ENCODE measurements around the gene PI4KA.

The PI4KA gene

DNA sequence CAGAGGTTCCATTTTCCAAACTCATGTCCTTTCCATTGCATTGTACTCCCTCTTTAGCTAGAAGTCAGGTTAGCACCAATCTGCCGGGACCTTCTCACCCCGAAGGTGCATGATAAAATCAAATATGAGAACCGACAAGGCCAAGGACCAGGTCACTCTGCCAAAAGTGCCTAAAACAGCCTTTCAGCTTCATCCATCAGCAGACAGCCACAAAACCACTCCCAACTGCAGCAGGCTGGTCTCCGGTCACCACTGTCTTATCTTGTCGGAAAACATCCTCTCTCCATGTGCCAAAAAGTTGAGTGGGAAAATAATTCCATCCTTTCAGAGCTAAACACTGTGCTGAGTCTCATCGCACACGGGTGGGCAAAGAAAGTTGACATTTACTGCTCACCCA, 1.4 kb downstream of the PI4KA start:
- H3K27me3 ChIP-seq (ENCODE audit: insufficient read depth, low read depth): no peaks in the 10 kb centered on the region
- TF ChIP-seq, protein P1, sequence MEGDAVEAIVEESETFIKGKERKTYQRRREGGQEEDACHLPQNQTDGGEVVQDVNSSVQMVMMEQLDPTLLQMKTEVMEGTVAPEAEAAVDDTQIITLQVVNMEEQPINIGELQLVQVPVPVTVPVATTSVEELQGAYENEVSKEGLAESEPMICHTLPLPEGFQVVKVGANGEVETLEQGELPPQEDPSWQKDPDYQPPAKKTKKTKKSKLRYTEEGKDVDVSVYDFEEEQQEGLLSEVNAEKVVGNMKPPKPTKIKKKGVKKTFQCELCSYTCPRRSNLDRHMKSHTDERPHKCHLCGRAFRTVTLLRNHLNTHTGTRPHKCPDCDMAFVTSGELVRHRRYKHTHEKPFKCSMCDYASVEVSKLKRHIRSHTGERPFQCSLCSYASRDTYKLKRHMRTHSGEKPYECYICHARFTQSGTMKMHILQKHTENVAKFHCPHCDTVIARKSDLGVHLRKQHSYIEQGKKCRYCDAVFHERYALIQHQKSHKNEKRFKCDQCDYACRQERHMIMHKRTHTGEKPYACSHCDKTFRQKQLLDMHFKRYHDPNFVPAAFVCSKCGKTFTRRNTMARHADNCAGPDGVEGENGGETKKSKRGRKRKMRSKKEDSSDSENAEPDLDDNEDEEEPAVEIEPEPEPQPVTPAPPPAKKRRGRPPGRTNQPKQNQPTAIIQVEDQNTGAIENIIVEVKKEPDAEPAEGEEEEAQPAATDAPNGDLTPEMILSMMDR (conservative IDR thresholded peaks at IDR 0.05; ENCODE audit: low read depth, low read length): no peak
- H3K36me3 ChIP-seq (ENCODE audit: insufficient read depth): no peaks in the 10 kb centered on the region
- H3K4me1 ChIP-seq (ENCODE audit: low read depth, poor library complexity, severe bottlenecking): peaks cover 18% of the 10 kb centered on the region
- H3K4me3 ChIP-seq (IDR thresholded peaks at IDR 0.05; ENCODE audit: insufficient read depth, low read depth, low read length): peak overlapping the region; percentile 29
- peak overlapping the region; percentile 97 for H3K4me2 ChIP-seq
- H2AFZ ChIP-seq (ENCODE audit: low read depth): no peak overlapping the region
- H3K9ac ChIP-seq: peak overlapping the region; percentile 76; the same call in 1 of the 2 replicates
- peaks cover 61% of the 10 kb centered on the region for H3K79me2 ChIP-seq (ENCODE audit: insufficient read depth, low read depth)
- no peak overlapping the region for H3K27ac ChIP-seq
- H4K20me1 ChIP-seq (ENCODE audit: insufficient read depth): peaks cover 5% of the 10 kb centered on the region; the same call in 1 of the 2 replicates

DNA sequence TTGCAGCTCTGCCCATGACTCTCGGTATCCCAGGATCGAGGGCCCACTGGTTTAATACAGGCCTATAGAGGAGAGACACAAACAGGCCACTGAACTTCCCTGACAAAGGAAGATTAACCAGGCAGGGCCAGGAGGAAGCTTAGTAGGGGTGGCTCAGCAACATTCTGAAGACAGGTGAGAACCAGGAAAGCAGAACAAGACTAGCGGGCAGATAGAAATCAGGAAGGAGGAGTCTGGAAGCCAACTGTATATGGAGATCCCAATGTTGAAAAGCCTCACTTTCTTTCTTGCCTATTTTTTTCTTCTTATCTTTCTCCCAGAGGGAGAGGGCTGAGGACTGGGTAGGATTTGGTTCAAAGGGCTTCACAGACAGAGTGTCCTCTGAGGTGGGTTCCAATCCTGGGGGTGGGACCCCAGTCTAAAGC, 5.4 kb downstream of the PI4KA start:
- Histone ChIP-seq H2AFZ (ENCODE audit: low read depth) (no peak overlapping the region), H3K36me3 (ENCODE audit: insufficient read depth) (no peaks in the 10 kb centered on the region), H3K27ac (no peak overlapping the region), H3K9ac (no peak overlapping the region), H4K20me1 (ENCODE audit: insufficient read depth) (peaks cover 5% of the 10 kb centered on the region; the same call in 1 of the 2 replicates), H3K27me3 (ENCODE audit: insufficient read depth, low read depth) (no peaks in the 10 kb centered on the region), H3K79me2 (ENCODE audit: insufficient read depth, low read depth) (peaks cover 85% of the 10 kb centered on the region), H3K4me3 (IDR thresholded peaks at IDR 0.05; ENCODE audit: insufficient read depth, low read depth, low read length) (no peak overlapping the region), H3K4me1 (ENCODE audit: low read depth, poor library complexity, severe bottlenecking) (peaks cover 11% of the 10 kb centered on the region), H3K4me2 (no peak overlapping the region)
- TF ChIP-seq, protein P1 (conservative IDR thresholded peaks at IDR 0.05; ENCODE audit: low read depth, low read length): no peak

DNA sequence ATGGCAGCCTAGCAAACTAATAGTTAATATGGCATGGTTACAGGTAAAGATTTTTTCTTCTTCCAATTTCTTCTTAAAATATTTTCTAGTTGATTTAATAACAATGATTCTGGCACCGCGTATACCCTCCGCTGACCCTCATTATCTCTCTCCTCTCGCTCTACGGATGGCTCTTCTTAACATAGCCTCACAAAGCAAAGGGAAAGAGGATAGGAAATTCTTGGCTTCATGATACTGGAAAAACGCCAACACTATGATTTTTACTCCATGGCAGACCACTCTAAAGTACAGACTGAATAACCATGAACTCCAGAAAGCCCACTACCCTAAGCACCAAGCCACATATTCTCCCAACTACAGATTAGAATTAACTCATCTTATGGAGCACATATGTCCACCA, 6.1 kb downstream of the PI4KA start:
- H3K9ac ChIP-seq: no peak overlapping the region
- no peaks in the 10 kb centered on the region for H3K27me3 ChIP-seq (ENCODE audit: insufficient read depth, low read depth)
- H3K4me2 ChIP-seq: no peak overlapping the region
- H2AFZ ChIP-seq (ENCODE audit: low read depth): no peak overlapping the region
- H3K4me1 ChIP-seq (ENCODE audit: low read depth, poor library complexity, severe bottlenecking): peaks cover 11% of the 10 kb centered on the region
- no peak overlapping the region for H3K27ac ChIP-seq
- peaks cover 83% of the 10 kb centered on the region for H3K79me2 ChIP-seq (ENCODE audit: insufficient read depth, low read depth)
- no peaks in the 10 kb centered on the region for H3K36me3 ChIP-seq (ENCODE audit: insufficient read depth)
- H4K20me1 ChIP-seq (ENCODE audit: insufficient read depth): peaks cover 4% of the 10 kb centered on the region; the same call in 1 of the 2 replicates
- no peak overlapping the region for H3K4me3 ChIP-seq (IDR thresholded peaks at IDR 0.05; ENCODE audit: insufficient read depth, low read depth, low read length)
- TF ChIP-seq, protein P1 (conservative IDR thresholded peaks at IDR 0.05; ENCODE audit: low read depth, low read length): no peak

DNA sequence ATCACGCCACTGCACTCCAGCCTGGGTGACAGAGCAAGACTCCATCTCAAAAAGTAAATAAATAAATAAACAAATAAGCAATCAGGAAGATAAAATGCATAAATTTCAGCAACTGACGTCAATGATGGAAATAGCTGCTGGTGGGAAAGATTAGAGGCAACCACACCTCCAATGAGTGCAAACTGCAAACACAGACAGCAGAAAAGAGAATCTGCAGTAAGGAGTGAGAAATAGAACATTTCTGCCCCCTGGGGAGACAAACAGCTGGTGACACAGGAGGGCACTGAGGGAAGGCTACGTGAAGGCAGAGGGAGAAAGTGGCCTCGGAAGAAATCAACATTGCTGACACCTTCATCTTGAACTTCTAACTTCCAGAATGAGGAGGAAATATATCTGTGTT, 6.5 kb downstream of the PI4KA start:
- H3K27me3 ChIP-seq (ENCODE audit: insufficient read depth, low read depth): no peaks in the 10 kb centered on the region
- H3K4me3 ChIP-seq (IDR thresholded peaks at IDR 0.05; ENCODE audit: insufficient read depth, low read depth, low read length): no peak overlapping the region
- peaks cover 7% of the 10 kb centered on the region for H3K4me1 ChIP-seq (ENCODE audit: low read depth, poor library complexity, severe bottlenecking)
- no peak overlapping the region for H2AFZ ChIP-seq (ENCODE audit: low read depth)
- no peak overlapping the region for H3K4me2 ChIP-seq
- H3K9ac ChIP-seq: no peak overlapping the region
- no peaks in the 10 kb centered on the region for H3K36me3 ChIP-seq (ENCODE audit: insufficient read depth)
- H3K27ac ChIP-seq: no peak overlapping the region
- 0 out of 2 replicates have a peak, but pooled peaks cover under 1% of the 10 kb centered on the region for H4K20me1 ChIP-seq (ENCODE audit: insufficient read depth)
- peaks cover 83% of the 10 kb centered on the region for H3K79me2 ChIP-seq (ENCODE audit: insufficient read depth, low read depth)
- TF ChIP-seq, protein P1 (conservative IDR thresholded peaks at IDR 0.05; ENCODE audit: low read depth, low read length): no peak

All from KMS-11 (cell line).